ENCODE measurements around the gene UBASH3B. TPM values are rescaled to one million over a fixed set of nuclear protein-coding genes. Genes with fewer than 3 reads are reported as not detected.

UBASH3B gene
- total RNA-seq, 2 experiments from 2014 or later, result 24.5 to 28.6 TPM

DNA sequence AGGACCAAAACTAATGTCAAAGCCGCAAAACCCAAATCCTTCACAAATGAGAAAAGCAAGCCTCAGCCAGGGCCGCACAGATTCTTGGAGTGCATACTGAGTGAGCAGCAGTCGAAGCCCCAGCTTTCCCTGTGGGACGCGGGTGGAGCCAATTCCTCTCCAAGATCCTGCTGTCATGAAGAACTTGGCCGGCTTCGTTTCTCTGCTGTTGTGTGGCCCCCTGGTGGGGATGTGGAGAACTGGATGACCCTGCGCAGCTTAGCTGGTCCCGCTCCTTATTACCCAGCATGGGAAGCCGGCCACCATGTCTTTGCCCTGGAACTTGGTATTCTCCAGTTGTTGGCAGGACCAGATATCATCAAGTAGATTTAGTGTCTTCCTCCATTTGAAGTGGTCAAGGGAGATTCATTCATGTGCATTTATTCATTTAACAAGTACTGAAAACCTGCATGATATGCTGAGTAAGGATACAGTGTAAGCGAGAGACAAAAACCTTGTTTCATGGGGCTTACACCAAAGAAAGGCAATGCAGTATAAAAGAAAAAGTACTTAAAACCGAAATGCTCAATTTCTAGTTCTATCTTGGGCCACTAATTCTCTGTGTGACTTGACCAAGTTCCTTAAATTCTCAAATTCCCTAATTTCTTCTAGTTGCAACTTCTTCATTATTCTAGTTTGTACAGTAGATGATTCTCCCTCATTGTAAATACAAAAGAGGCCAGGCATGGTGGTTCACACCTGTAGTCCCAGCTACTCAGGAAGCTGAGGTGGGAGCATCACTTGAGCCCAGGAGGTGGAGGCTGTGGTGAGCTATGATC is 126.1 kb downstream of the UBASH3B start:
- Histone ChIP-seq H3K9me3 (ENCODE audit: control insufficient read depth in 1 of 2, insufficient read depth in 1 of 2, low read length in 2 of 2) (no peaks in the 10 kb centered on the region), H3K4me3 (ENCODE audit: low read length) (no peak overlapping the region), H3K36me3 (ENCODE audit: insufficient read depth, low read length) (peaks cover 71% of the 10 kb centered on the region), H3K27ac (ENCODE audit: low read depth in 1 of 2, low read length in 2 of 2) (no peak overlapping the region), H3K4me1 (ENCODE audit: insufficient read depth, low read length) (no peaks in the 10 kb centered on the region), H3K27me3 (ENCODE audit: control insufficient read depth in 1 of 2, insufficient read depth in 2 of 2, low read length in 2 of 2) (no peaks in the 10 kb centered on the region)
- DNase-seq (peak; percentile 52 to 85 (median 71)), ATAC-seq (ENCODE audit: poor library complexity) (peak; percentile 80)
- Mint-ChIP-seq H3K27me3 (no peaks in the 10 kb centered on the region), H3K36me3 (ENCODE audit: low read depth) (peaks cover 83% of the 10 kb centered on the region), H3K4me3 (no peak overlapping the region), H3K27ac (no peak overlapping the region), H3K4me1 (ENCODE audit: low read depth) (peaks cover 12% of the 10 kb centered on the region), H3K9me3 (no peaks in the 10 kb centered on the region)
- TF ChIP-seq, protein P1, sequence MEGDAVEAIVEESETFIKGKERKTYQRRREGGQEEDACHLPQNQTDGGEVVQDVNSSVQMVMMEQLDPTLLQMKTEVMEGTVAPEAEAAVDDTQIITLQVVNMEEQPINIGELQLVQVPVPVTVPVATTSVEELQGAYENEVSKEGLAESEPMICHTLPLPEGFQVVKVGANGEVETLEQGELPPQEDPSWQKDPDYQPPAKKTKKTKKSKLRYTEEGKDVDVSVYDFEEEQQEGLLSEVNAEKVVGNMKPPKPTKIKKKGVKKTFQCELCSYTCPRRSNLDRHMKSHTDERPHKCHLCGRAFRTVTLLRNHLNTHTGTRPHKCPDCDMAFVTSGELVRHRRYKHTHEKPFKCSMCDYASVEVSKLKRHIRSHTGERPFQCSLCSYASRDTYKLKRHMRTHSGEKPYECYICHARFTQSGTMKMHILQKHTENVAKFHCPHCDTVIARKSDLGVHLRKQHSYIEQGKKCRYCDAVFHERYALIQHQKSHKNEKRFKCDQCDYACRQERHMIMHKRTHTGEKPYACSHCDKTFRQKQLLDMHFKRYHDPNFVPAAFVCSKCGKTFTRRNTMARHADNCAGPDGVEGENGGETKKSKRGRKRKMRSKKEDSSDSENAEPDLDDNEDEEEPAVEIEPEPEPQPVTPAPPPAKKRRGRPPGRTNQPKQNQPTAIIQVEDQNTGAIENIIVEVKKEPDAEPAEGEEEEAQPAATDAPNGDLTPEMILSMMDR (IDR thresholded peaks at IDR 0.05), result peak; percentile 91
- POLR2A ChIA-PET, result interaction anchor here (0.6 to 1.8 kb wide), 5 partner anchors 10 to 281 kb away, joined by 3 to 6 read pairs (median 3); partner anchors contain the start of gene UBASH3B
- intact Hi-C loops (cut with DNase I, micrococcal nuclease), result loop anchor here (1.0 kb wide), 3 partner anchors 148 to 201 kb away; no protein-coding TSS in a partner anchor
- CTCF ChIA-PET, result interaction anchor here (0.8 to 3.8 kb wide), 14 partner anchors 14 to 201 kb away, joined by 3 to 13 read pairs (median 4); partner anchors contain the start of gene UBASH3B

DNA sequence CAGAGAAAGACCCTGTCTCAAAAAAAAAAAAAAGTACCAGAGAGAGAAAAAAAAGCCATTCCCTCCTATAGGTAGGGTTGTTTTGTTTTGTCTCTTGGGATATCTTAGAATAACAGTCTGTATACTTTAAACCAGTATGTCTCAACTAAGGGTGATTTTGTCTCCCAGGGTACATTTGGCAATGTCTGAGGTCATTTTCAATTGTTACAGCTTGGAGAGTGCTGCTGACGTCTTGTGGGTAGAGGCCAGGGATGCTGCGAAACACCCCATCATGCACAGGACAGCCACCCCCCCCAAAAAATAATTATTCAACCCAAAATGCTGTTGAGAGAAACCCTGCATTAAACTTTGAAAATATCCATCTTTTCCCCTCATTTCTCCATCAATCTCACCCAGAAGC is 126.7 kb downstream of the UBASH3B start:
- Mint-ChIP-seq H3K4me3 (no peak overlapping the region), H3K36me3 (ENCODE audit: low read depth) (peaks cover 84% of the 10 kb centered on the region), H3K27ac (no peak overlapping the region), H3K9me3 (no peaks in the 10 kb centered on the region), H3K27me3 (no peaks in the 10 kb centered on the region), H3K4me1 (ENCODE audit: low read depth) (peaks cover 11% of the 10 kb centered on the region)
- Histone ChIP-seq H3K27me3 (ENCODE audit: control insufficient read depth in 1 of 2, insufficient read depth in 2 of 2, low read length in 2 of 2) (no peaks in the 10 kb centered on the region), H3K27ac (ENCODE audit: low read depth in 1 of 2, low read length in 2 of 2) (no peak overlapping the region), H3K4me3 (ENCODE audit: low read length) (no peak overlapping the region), H3K36me3 (ENCODE audit: insufficient read depth, low read length) (peaks cover 65% of the 10 kb centered on the region), H3K9me3 (ENCODE audit: control insufficient read depth in 1 of 2, insufficient read depth in 1 of 2, low read length in 2 of 2) (no peaks in the 10 kb centered on the region), H3K4me1 (ENCODE audit: insufficient read depth, low read length) (no peaks in the 10 kb centered on the region)
- intact Hi-C loops (cut with DNase I, micrococcal nuclease), result no loop called here
- DNase-seq (no peak), ATAC-seq (ENCODE audit: poor library complexity) (no peak)
- CTCF ChIA-PET, result interaction anchor here (1.1 to 3.8 kb wide), 8 partner anchors 16 to 202 kb away, joined by 3 to 13 read pairs (median 6); partner anchors contain the start of gene UBASH3B
- TF ChIP-seq, protein P1 (IDR thresholded peaks at IDR 0.05), result no peak
- POLR2A ChIA-PET, result interaction anchor here (0.7 to 1.8 kb wide), 4 partner anchors 86 to 201 kb away, joined by 3 to 6 read pairs (median 3); partner anchors contain the start of gene UBASH3B

DNA sequence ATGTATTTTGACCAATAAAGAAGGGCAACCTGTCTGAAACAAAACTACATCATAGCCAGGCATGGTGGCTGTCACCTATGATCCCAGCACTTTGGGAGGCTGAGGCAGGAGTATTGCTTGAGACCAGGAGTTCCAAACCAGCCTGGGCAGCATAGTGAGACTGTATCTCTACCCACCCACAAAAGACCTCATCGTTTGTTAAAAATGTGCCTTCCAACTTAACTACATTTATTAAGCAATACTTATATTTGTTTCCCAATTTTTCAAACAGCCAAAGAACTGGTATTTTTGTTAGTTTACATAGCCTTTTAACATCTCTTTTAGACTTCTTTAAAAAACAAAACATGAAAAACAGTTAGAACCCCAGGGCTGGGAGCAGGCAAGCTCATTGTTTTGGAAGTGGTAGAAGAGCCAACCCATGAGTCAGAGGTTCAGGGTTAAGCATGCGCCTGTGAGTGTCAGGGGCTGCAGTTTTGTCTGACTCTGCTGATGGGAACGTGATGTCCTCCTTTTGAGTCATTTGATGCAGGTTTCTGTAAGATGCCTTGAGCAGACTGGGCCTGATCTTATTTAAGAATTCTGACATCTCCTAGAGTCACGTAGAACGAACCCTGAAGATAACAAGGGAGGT is 128.9 kb downstream of the UBASH3B start:
- TF ChIP-seq, protein P1 (IDR thresholded peaks at IDR 0.05), result no peak
- ATAC-seq (ENCODE audit: poor library complexity), result no peak
- H3K9me3 Mint-ChIP-seq, result no peaks in the 10 kb centered on the region
- Histone ChIP-seq H3K4me3 (ENCODE audit: low read length) (no peak overlapping the region), H3K27ac (ENCODE audit: low read depth in 1 of 2, low read length in 2 of 2) (no peak overlapping the region), H3K27me3 (ENCODE audit: control insufficient read depth in 1 of 2, insufficient read depth in 2 of 2, low read length in 2 of 2) (no peaks in the 10 kb centered on the region), H3K36me3 (ENCODE audit: insufficient read depth, low read length) (peaks cover 65% of the 10 kb centered on the region), H3K4me1 (ENCODE audit: insufficient read depth, low read length) (no peaks in the 10 kb centered on the region), H3K9me3 (ENCODE audit: control insufficient read depth in 1 of 2, insufficient read depth in 1 of 2, low read length in 2 of 2) (no peaks in the 10 kb centered on the region)
- DNase-seq, result no peak
- H3K4me3 Mint-ChIP-seq, result no peak overlapping the region
- H3K4me1 Mint-ChIP-seq (ENCODE audit: low read depth), result peaks cover 7% of the 10 kb centered on the region
- intact Hi-C loops (cut with DNase I, micrococcal nuclease), result no loop called here
- POLR2A ChIA-PET, result no interaction called here
- no peaks in the 10 kb centered on the region for H3K27me3 Mint-ChIP-seq
- H3K27ac Mint-ChIP-seq, result no peak overlapping the region
- CTCF ChIA-PET, result interaction anchor here (1.1 kb wide), 1 partner anchor 156 kb away, joined by 3 read pairs; no protein-coding TSS in a partner anchor
- H3K36me3 Mint-ChIP-seq (ENCODE audit: low read depth), result peaks cover 76% of the 10 kb centered on the region

Measured in CD4-positive, alpha-beta T cell (primary cell).